HUES64 (cell line): ENCODE results near the gene FTCDNL1.

Source experiments
- H3K27ac ChIP-seq: 2 replicates; pipeline ENCODE4 v1.7.0; 2013; ENCODE audit warnings: low read depth, low read length, inconsistent platforms
- H3K27me3 ChIP-seq: 2 replicates; pipeline ENCODE4 v1.6.1; 2013; ENCODE audit warnings: mild to moderate bottlenecking, low read length; ENCODE audit not compliant: insufficient read depth
- H3K36me3 ChIP-seq: 2 replicates; pipeline ENCODE4 v1.6.1; 2013; ENCODE audit warnings: mild to moderate bottlenecking, low read length; ENCODE audit not compliant: insufficient read depth
- H3K4me1 ChIP-seq: 2 replicates; pipeline ENCODE4 v1.6.1; 2013; ENCODE audit warnings: mild to moderate bottlenecking, low read length, moderate library complexity; ENCODE audit not compliant: insufficient read depth
- H3K4me3 ChIP-seq: 2 replicates; pipeline ENCODE4 v1.5.1; 2013; ENCODE audit warnings: mild to moderate bottlenecking, low read length, moderate library complexity
- H3K9ac ChIP-seq: 2 replicates; pipeline ENCODE4 v1.6.1; 2013; ENCODE audit warnings: mild to moderate bottlenecking, low read depth, low read length
- H3K9me3 ChIP-seq: 2 replicates; pipeline ENCODE4 v1.6.1; 2013; ENCODE audit warnings: low read depth, low read length; ENCODE audit not compliant: insufficient read depth
- WGBS: fragments of 150-250, 120-280 bp; methylation state at CpG from one replicate; pipeline ENCODE4 v1.1.7; 2013; ENCODE audit warnings: missing lambda C conversion rate; 5-methylcytosine and 5-hydroxymethylcytosine counted together

FTCDNL1 gene

DNA sequence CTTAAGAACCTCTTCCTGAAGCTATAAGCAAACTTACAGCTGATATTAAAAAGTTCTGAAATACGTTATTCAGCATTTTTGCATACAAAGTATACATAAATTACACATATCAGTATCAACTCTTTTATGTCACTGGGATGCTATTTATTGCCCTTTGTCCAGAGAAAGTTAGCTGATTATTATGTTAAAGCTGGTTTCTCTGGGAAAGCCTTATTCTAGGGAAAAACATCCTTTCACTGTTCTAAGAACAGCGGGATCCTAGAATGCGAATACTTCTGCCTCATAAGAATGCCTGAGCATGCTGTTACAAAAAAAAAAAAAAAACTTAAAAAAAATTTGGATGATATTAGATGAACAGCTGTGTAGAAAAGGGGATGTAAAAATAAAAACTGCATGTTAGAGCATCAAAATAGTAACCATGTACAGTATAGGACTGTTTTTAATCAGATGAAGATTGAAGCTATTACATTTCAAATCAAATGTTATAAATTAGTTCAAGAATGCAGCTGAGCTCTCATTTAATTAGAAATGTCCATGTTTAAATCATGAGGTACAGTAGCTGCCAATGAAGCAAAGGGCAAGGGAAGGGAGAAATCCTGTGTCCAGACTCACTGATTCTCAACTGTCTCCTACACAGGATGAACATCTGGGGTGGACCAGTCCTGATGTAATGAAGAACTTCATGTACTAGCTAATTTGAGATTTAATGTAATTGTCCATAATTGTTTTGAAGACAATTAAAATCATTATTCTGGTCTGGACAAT, 8.2 kb downstream of the FTCDNL1 start:
- Histone ChIP-seq H3K4me1 (peaks cover 22% of the 10 kb centered on the region), H3K27me3 (no peaks in the 10 kb centered on the region), H3K36me3 (no peaks in the 10 kb centered on the region), H3K4me3 (no peak overlapping the region), H3K9me3 (no peaks in the 10 kb centered on the region), H3K27ac (no peak overlapping the region; the same call in 1 of the 2 replicates), H3K9ac (no peak overlapping the region)
- WGBS: 69% methylated on average over 1 of the region's 3 CpGs

DNA sequence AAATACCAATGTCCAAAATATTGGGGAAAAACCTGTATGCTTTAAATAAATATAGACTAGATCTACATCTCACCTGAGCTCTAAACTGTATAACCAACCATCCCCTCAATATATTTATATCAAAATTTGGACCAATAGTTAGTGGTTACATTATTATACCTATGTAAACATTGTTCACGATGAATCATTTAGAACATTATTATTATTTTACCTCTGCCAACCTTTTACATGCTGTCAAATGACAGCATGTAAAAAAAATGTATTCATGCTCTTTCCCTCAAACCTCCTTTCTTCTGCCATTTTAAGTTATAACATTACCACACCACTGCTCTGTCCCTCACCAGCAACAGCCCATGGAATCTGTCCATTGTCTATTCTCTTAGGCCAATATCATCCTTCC, 9.6 kb downstream of the FTCDNL1 start:
- H3K27me3 ChIP-seq: no peaks in the 10 kb centered on the region
- no peaks in the 10 kb centered on the region for H3K9me3 ChIP-seq
- H3K27ac ChIP-seq: no peak overlapping the region
- peaks cover 22% of the 10 kb centered on the region for H3K4me1 ChIP-seq
- H3K9ac ChIP-seq: no peak overlapping the region
- WGBS: 100% methylated on average over 1 of the region's 1 CpG
- H3K36me3 ChIP-seq: no peaks in the 10 kb centered on the region
- H3K4me3 ChIP-seq: no peak overlapping the region

DNA sequence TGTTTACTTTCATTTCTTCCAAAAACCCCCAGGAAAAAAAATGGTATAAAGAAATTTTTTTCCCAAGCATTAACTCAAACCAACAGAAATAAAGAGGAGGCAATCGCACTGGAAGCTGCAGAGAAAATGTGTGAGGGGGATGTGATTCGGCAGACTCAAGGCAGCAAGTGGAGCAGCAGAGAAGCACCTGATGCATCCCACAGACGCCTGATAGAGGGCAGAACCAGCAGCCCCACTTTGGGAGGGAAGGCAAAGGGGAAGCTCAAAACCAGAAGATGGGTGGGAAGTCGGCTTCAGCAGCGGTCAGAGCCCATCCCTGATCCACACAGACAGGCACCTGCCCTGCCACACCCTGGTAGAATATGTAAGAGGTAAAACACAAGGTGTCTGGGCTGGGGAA, 12.6 kb downstream of the FTCDNL1 start:
- H3K36me3 ChIP-seq: no peaks in the 10 kb centered on the region
- H3K4me3 ChIP-seq: no peak overlapping the region
- WGBS: 79% methylated on average over 5 of the region's 5 CpGs

DNA sequence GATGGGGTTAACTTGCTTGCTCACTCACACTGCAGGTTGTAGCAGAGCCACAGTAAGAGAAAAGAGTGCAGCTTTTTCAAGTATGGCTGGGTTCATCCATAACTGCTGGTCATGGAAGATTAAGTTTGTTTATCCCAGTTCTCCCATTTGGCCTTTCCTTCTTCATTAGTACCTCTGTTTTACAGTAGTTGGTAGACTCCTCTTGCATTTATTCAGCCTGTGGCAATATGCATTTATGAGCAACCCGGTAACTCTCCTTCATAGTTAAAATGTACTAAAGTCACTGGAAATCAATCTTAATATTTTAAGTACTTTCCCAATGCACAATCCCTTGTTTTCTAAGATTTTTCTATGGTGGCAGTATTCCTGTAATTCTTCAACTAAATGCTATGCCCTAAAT, 14.0 kb downstream of the FTCDNL1 start:
- WGBS: 92% methylated on average over 1 of the region's 1 CpG
- Histone ChIP-seq H3K4me3 (no peak overlapping the region), H3K36me3 (no peaks in the 10 kb centered on the region), H3K9me3 (no peaks in the 10 kb centered on the region), H3K4me1 (peaks cover 4% of the 10 kb centered on the region; the same call in 1 of the 2 replicates), H3K27me3 (no peaks in the 10 kb centered on the region), H3K9ac (no peak overlapping the region), H3K27ac (no peak overlapping the region)

More for the DNA sequence above, 12.6 kb downstream of the FTCDNL1 start:
- Histone ChIP-seq H3K27me3 (no peaks in the 10 kb centered on the region), H3K4me1 (peaks cover 14% of the 10 kb centered on the region), H3K9me3 (no peaks in the 10 kb centered on the region), H3K9ac (no peak overlapping the region), H3K27ac (no peak overlapping the region)

DNA sequence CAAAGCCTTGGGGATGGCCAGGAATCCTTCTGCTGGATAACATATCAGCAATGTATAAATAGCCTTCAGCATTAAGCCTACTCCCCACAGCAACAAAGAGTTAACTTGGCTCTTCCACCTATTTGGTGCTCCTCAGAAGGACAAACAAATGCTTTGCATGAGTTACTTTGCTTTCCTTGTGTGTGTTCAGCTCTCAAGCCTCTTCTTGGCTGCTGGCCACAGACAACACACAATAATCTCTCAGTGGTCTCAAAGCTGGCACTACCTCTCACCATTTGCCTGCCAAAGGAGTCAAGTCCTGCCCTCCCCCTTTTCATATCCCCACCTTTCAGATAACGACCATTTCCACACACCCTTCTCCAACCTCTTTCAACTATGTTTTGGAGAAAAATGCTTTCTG, 17.5 kb downstream of the FTCDNL1 start:
- no peaks in the 10 kb centered on the region for H3K9me3 ChIP-seq
- no peak overlapping the region for H3K9ac ChIP-seq
- H3K4me3 ChIP-seq: no peak overlapping the region
- H3K4me1 ChIP-seq: peaks cover 4% of the 10 kb centered on the region; the same call in 1 of the 2 replicates
- no peaks in the 10 kb centered on the region for H3K27me3 ChIP-seq
- WGBS: 78% methylated on average over 1 of the region's 1 CpG
- H3K27ac ChIP-seq: no peak overlapping the region
- H3K36me3 ChIP-seq: no peaks in the 10 kb centered on the region

DNA sequence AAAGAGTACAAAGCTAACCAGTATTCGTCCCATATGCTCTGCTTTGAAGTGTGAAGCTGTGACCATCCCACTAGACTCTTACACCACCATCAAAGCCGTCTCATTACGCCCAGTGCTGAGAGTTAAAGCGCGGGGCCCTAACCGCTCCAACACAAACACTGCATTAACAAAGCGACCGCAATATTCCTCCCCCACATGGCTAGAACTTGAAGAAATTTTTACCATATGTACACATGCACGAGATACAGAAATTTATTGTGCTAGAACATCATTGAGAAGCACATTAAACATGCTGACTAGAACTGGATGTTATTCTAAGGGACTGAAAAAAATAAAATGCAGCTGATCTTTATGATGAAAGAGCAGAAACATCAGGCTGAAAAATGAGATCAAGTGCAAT, 20.5 kb downstream of the FTCDNL1 start:
- Histone ChIP-seq H3K4me1 (peaks cover 4% of the 10 kb centered on the region; the same call in 1 of the 2 replicates), H3K36me3 (no peaks in the 10 kb centered on the region), H3K4me3 (no peak overlapping the region), H3K9me3 (no peaks in the 10 kb centered on the region), H3K9ac (no peak overlapping the region), H3K27ac (no peak overlapping the region), H3K27me3 (no peaks in the 10 kb centered on the region)
- 88% methylated on average over 9 of the region's 9 CpGs for WGBS

DNA sequence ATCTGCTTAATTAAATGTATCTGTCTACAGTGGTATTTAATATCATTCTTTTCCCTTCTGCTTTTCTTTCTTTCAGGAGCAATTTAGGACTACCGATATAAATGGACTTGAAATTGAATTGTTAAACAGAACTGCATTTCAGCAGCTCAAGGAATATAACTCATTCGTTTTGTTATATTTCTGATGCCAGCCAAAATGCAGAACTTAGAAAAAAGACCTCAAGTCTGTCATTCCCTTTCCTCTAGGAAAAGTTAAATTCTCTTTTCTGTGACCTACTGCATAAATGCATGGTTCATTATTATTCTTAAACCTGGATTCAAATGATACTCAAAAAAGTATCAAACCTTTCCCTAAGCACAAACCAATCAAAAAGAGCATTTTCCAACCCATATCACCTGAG, 21.4 kb downstream of the FTCDNL1 start:
- no peaks in the 10 kb centered on the region for H3K9me3 ChIP-seq
- WGBS: 83% methylated on average over 2 of the region's 2 CpGs
- no peak overlapping the region for H3K9ac ChIP-seq
- H3K36me3 ChIP-seq: no peaks in the 10 kb centered on the region
- no peaks in the 10 kb centered on the region for H3K27me3 ChIP-seq
- no peak overlapping the region for H3K27ac ChIP-seq
- no peak overlapping the region for H3K4me3 ChIP-seq
- H3K4me1 ChIP-seq: peaks cover 4% of the 10 kb centered on the region; the same call in 1 of the 2 replicates

DNA sequence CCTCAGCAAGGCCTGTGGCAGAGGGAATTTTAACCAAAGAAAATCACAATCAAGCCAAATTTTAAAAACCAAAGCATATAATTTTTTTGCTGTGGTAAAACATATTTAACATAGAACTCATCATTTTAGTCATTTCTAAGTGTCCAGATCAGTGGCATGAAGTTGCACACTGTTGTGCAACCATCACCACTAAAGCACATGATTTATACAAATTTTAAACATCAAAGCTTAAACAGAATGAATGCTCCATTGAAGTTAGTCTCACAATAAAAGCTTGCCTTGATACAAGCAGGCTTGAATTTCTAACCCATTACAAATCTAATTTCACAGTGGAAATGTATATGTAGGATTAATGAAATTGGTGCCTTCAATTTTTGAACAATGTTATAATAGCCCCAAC, 31.2 kb downstream of the FTCDNL1 start:
- H3K27me3 ChIP-seq: no peaks in the 10 kb centered on the region

DNA sequence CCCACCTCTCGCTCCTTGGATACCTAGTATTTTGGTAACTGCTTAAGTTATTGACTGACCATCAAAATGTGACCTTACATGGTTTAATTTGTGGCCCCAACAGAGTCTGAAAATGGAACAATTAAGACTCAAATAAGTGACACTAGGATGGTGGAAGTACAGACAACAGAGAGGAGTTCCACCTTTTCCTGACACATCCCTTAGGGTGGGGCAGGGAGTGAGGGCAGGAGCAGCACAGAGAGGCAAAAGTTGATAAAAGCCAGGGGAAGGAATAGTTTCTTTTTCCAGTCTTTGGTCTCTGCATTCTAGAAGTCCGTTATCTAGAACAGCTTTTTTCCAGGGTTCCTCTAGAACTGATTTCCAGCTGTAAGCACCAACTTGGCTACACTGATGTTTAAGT, 32.2 kb downstream of the FTCDNL1 start:
- whole genome bisulfite sequencing: 97% methylated on average over 2 of the region's 2 CpGs
- Histone ChIP-seq H3K9ac (no peak overlapping the region), H3K9me3 (no peaks in the 10 kb centered on the region), H3K4me1 (no peaks in the 10 kb centered on the region), H3K36me3 (no peaks in the 10 kb centered on the region), H3K27ac (no peak overlapping the region), H3K4me3 (no peak overlapping the region), H3K27me3 (no peaks in the 10 kb centered on the region)

More for the DNA sequence above, 31.2 kb downstream of the FTCDNL1 start:
- Histone ChIP-seq H3K36me3 (no peaks in the 10 kb centered on the region), H3K4me1 (no peaks in the 10 kb centered on the region), H3K9me3 (no peaks in the 10 kb centered on the region), H3K9ac (no peak overlapping the region), H3K4me3 (no peak overlapping the region), H3K27ac (no peak overlapping the region)

DNA sequence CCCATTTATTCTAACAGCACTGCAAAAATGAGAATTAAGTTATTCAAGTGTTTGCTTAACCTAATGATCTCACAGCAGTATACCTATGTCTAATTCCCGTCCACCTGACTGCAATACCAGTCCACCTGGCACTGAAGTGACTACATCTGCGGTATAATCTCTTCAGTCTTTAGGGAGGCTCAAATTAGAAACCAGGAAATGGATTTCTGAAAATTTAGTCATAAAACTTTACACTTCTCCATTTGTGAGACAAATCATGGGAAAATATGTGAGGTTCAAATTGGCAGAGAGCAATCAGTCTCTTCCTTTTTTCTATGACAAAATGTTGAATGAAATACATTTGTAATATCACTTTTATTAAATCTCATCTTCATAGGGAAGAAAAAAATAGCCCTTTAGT, 33.0 kb downstream of the FTCDNL1 start:
- 91% methylated on average over 2 of the region's 2 CpGs for WGBS
- H3K27me3 ChIP-seq: no peaks in the 10 kb centered on the region
- H3K4me1 ChIP-seq: no peaks in the 10 kb centered on the region
- no peak overlapping the region for H3K4me3 ChIP-seq
- H3K27ac ChIP-seq: no peak overlapping the region
- H3K36me3 ChIP-seq: no peaks in the 10 kb centered on the region
- H3K9me3 ChIP-seq: no peaks in the 10 kb centered on the region
- H3K9ac ChIP-seq: no peak overlapping the region

DNA sequence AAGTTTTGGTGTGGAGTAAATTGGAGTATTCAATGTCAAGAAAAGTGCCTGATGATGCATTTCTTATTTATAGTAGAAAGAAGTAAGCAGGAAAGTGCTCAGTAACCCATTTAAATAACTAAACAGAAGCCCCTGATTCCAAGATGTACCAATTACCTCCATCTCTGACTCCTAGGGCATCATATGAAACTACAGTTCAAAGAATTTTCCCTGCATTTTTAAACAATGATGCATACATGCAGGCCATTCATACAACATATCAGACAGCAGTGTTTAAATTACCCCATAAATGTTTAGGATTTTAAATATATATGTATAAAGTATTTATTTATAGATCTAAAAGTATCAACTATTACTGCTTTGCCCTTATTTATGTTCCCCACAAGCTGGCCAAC, 36.2 kb downstream of the FTCDNL1 start:
- Histone ChIP-seq H3K9ac (no peak overlapping the region), H3K4me3 (no peak overlapping the region), H3K27ac (no peak overlapping the region), H3K9me3 (no peaks in the 10 kb centered on the region), H3K27me3 (no peaks in the 10 kb centered on the region), H3K36me3 (no peaks in the 10 kb centered on the region), H3K4me1 (peaks cover 18% of the 10 kb centered on the region)
